ENCODE measurements around the gene KCNK4.
A peak's percentile ranks its signal among the peaks of the same experiment; 100 is the strongest.

Gene KCNK4

GRCh38 chr11:64299847-64300648 is 8.9 kb downstream of the KCNK4 start, which contains the start of gene CATSPERZ:
Gene CATSPERZ, plus strand, starts transcription at chr11:64300358. Its CDS starts 53 bp downstream, at chr11:64300411.
- H3K9me3 ChIP-seq (ENCODE audit: control insufficient read depth in 1 of 2, low read length in 2 of 2): no peaks in the 10 kb centered on the region
- H3K27me3 ChIP-seq (ENCODE audit: control insufficient read depth in 1 of 2, insufficient read depth in 2 of 2, low read length in 2 of 2): peaks cover 44 to 50% of the 10 kb centered on the region in 2 donors
- no peak within 1 kb of the TSS for H3K27ac ChIP-seq (ENCODE audit: low read depth, low read length)
- peak within 1 kb of the TSS; percentile 40 to 56 for H3K4me3 ChIP-seq (ENCODE audit: low read depth in 1 of 2, low read length in 2 of 2)
- H3K4me1 ChIP-seq (ENCODE audit: control insufficient read depth in 1 of 2, insufficient read depth in 2 of 2, low read length in 2 of 2): peaks cover 30 to 32% of the 10 kb centered on the region in 2 donors
- H3K9ac ChIP-seq (ENCODE audit: low read depth in 1 of 2, low read length in 2 of 2): peak within 1 kb of the TSS in 1 of 2 donors; percentile 44
- no peaks in the 10 kb centered on the region for H3K36me3 ChIP-seq (ENCODE audit: control insufficient read depth in 1 of 2, insufficient read depth in 2 of 2, low read length in 2 of 2)

GRCh38 chr11:64303109-64304031 is 12.3 kb downstream of the KCNK4 start:
- H3K4me3 ChIP-seq (ENCODE audit: low read depth in 1 of 2, low read length in 2 of 2): peak overlapping the region in 1 of 2 donors; percentile 70
- H3K27ac ChIP-seq (ENCODE audit: low read depth, low read length): no peak overlapping the region
- peaks cover 33 to 47% of the 10 kb centered on the region in 2 donors for H3K4me1 ChIP-seq (ENCODE audit: control insufficient read depth in 1 of 2, insufficient read depth in 2 of 2, low read length in 2 of 2)
- H3K27me3 ChIP-seq (ENCODE audit: control insufficient read depth in 1 of 2, insufficient read depth in 2 of 2, low read length in 2 of 2): peaks cover 16 to 21% of the 10 kb centered on the region in 2 donors
- H3K36me3 ChIP-seq (ENCODE audit: control insufficient read depth in 1 of 2, insufficient read depth in 2 of 2, low read length in 2 of 2): peaks cover 0 to 12% of the 10 kb centered on the region in 2 donors
- H3K9ac ChIP-seq (ENCODE audit: low read depth in 1 of 2, low read length in 2 of 2): peak overlapping the region in 1 of 2 donors; percentile 86
- no peaks in the 10 kb centered on the region for H3K9me3 ChIP-seq (ENCODE audit: control insufficient read depth in 1 of 2, low read length in 2 of 2)

GRCh38 chr11:64304032-64304315 is 12.9 kb downstream of the KCNK4 start:
- Histone ChIP-seq H3K36me3 (ENCODE audit: control insufficient read depth in 1 of 2, insufficient read depth in 2 of 2, low read length in 2 of 2) (peaks cover 0 to 12% of the 10 kb centered on the region in 2 donors), H3K27ac (ENCODE audit: low read depth, low read length) (peak overlapping the region; percentile 92), H3K4me1 (ENCODE audit: control insufficient read depth in 1 of 2, insufficient read depth in 2 of 2, low read length in 2 of 2) (peaks cover 33 to 46% of the 10 kb centered on the region in 2 donors), H3K27me3 (ENCODE audit: control insufficient read depth in 1 of 2, insufficient read depth in 2 of 2, low read length in 2 of 2) (peaks cover 15 to 20% of the 10 kb centered on the region in 2 donors), H3K9me3 (ENCODE audit: control insufficient read depth in 1 of 2, low read length in 2 of 2) (no peaks in the 10 kb centered on the region), H3K4me3 (ENCODE audit: low read depth in 1 of 2, low read length in 2 of 2) (peak overlapping the region; percentile 70 to 82), H3K9ac (ENCODE audit: low read depth in 1 of 2, low read length in 2 of 2) (peak overlapping the region; percentile 83 to 86)

GRCh38 chr11:64304316-64305072 is 13.4 kb downstream of the KCNK4 start:
- peak overlapping the region; percentile 70 to 82 for H3K4me3 ChIP-seq (ENCODE audit: low read depth in 1 of 2, low read length in 2 of 2)
- H3K27ac ChIP-seq (ENCODE audit: low read depth, low read length): peak overlapping the region; percentile 92
- H3K27me3 ChIP-seq (ENCODE audit: control insufficient read depth in 1 of 2, insufficient read depth in 2 of 2, low read length in 2 of 2): peaks cover 14% of the 10 kb centered on the region in 2 donors
- H3K9ac ChIP-seq (ENCODE audit: low read depth in 1 of 2, low read length in 2 of 2): peak overlapping the region; percentile 83 to 86
- H3K36me3 ChIP-seq (ENCODE audit: control insufficient read depth in 1 of 2, insufficient read depth in 2 of 2, low read length in 2 of 2): peaks cover 0 to 12% of the 10 kb centered on the region in 2 donors
- H3K9me3 ChIP-seq (ENCODE audit: control insufficient read depth in 1 of 2, low read length in 2 of 2): no peaks in the 10 kb centered on the region
- peaks cover 28 to 41% of the 10 kb centered on the region in 2 donors for H3K4me1 ChIP-seq (ENCODE audit: control insufficient read depth in 1 of 2, insufficient read depth in 2 of 2, low read length in 2 of 2)

- Histone ChIP-seq H3K36me3 (ENCODE audit: control insufficient read depth in 1 of 2, insufficient read depth in 2 of 2, low read length in 2 of 2) (peaks cover 0 to 12% of the 10 kb centered on the region in 2 donors), H3K9me3 (ENCODE audit: control insufficient read depth in 1 of 2, low read length in 2 of 2) (no peaks in the 10 kb centered on the region), H3K4me1 (ENCODE audit: control insufficient read depth in 1 of 2, insufficient read depth in 2 of 2, low read length in 2 of 2) (peaks cover 21 to 34% of the 10 kb centered on the region in 2 donors), H3K4me3 (ENCODE audit: low read depth in 1 of 2, low read length in 2 of 2) (peak within 1 kb of the TSS; percentile 75 to 83), H3K27me3 (ENCODE audit: control insufficient read depth in 1 of 2, insufficient read depth in 2 of 2, low read length in 2 of 2) (peaks cover 7% of the 10 kb centered on the region in 2 donors), H3K27ac (ENCODE audit: low read depth, low read length) (peak within 1 kb of the TSS; percentile 92), H3K9ac (ENCODE audit: low read depth in 1 of 2, low read length in 2 of 2) (peak within 1 kb of the TSS; percentile 83 to 99)
Observed at GRCh38 chr11:64305075-64305690, 14.1 kb downstream of the KCNK4 start, which contains the start of gene ESRRA. Gene ESRRA, plus strand, starts transcription at chr11:64305524. Its CDS starts 1,656 bp downstream, at chr11:64307180.

GRCh38 chr11:64305691-64306562 is 14.8 kb downstream of the KCNK4 start:
- Histone ChIP-seq H3K9me3 (ENCODE audit: control insufficient read depth in 1 of 2, low read length in 2 of 2) (no peaks in the 10 kb centered on the region), H3K27ac (ENCODE audit: low read depth, low read length) (peak overlapping the region; percentile 91), H3K4me3 (ENCODE audit: low read depth in 1 of 2, low read length in 2 of 2) (peak overlapping the region; percentile 75 to 83), H3K4me1 (ENCODE audit: control insufficient read depth in 1 of 2, insufficient read depth in 2 of 2, low read length in 2 of 2) (peaks cover 15 to 29% of the 10 kb centered on the region in 2 donors), H3K27me3 (ENCODE audit: control insufficient read depth in 1 of 2, insufficient read depth in 2 of 2, low read length in 2 of 2) (no peaks in the 10 kb centered on the region), H3K9ac (ENCODE audit: low read depth in 1 of 2, low read length in 2 of 2) (peak overlapping the region; percentile 80 to 99), H3K36me3 (ENCODE audit: control insufficient read depth in 1 of 2, insufficient read depth in 2 of 2, low read length in 2 of 2) (peaks cover 3 to 14% of the 10 kb centered on the region in 2 donors)

GRCh38 chr11:64306563-64306875 is 15.4 kb downstream of the KCNK4 start:
- Histone ChIP-seq H3K9me3 (ENCODE audit: control insufficient read depth in 1 of 2, low read length in 2 of 2) (no peaks in the 10 kb centered on the region), H3K36me3 (ENCODE audit: control insufficient read depth in 1 of 2, insufficient read depth in 2 of 2, low read length in 2 of 2) (peaks cover 6 to 17% of the 10 kb centered on the region in 2 donors), H3K27ac (ENCODE audit: low read depth, low read length) (peak overlapping the region; percentile 91), H3K27me3 (ENCODE audit: control insufficient read depth in 1 of 2, insufficient read depth in 2 of 2, low read length in 2 of 2) (no peaks in the 10 kb centered on the region), H3K9ac (ENCODE audit: low read depth in 1 of 2, low read length in 2 of 2) (peak overlapping the region; percentile 80 to 99), H3K4me3 (ENCODE audit: low read depth in 1 of 2, low read length in 2 of 2) (peak overlapping the region; percentile 75 to 83), H3K4me1 (ENCODE audit: control insufficient read depth in 1 of 2, insufficient read depth in 2 of 2, low read length in 2 of 2) (peaks cover 15 to 32% of the 10 kb centered on the region in 2 donors)

- Histone ChIP-seq H3K27ac (ENCODE audit: low read depth, low read length) (peak overlapping the region; percentile 91), H3K9me3 (ENCODE audit: control insufficient read depth in 1 of 2, low read length in 2 of 2) (no peaks in the 10 kb centered on the region), H3K9ac (ENCODE audit: low read depth in 1 of 2, low read length in 2 of 2) (peak overlapping the region; percentile 80 to 99), H3K4me3 (ENCODE audit: low read depth in 1 of 2, low read length in 2 of 2) (peak overlapping the region; percentile 75 to 83), H3K27me3 (ENCODE audit: control insufficient read depth in 1 of 2, insufficient read depth in 2 of 2, low read length in 2 of 2) (no peaks in the 10 kb centered on the region), H3K36me3 (ENCODE audit: control insufficient read depth in 1 of 2, insufficient read depth in 2 of 2, low read length in 2 of 2) (peaks cover 6 to 17% of the 10 kb centered on the region in 2 donors), H3K4me1 (ENCODE audit: control insufficient read depth in 1 of 2, insufficient read depth in 2 of 2, low read length in 2 of 2) (peaks cover 15 to 32% of the 10 kb centered on the region in 2 donors)
Observed at GRCh38 chr11:64306876-64307622, 15.9 kb downstream of the KCNK4 start.

Measured in duodenal mucosa (tissue), 2 donors.